GM19238 (cell line): Measurements from ENCODE around the gene PWWP2A.

ENCODE experiments used
- DNase-seq: peaks from one replicate; pipeline ENCODE4 v3.0.0; 2011; ENCODE audit warnings: low spot score; ENCODE audit not compliant: insufficient read length

The PWWP2A gene

GRCh38 chr5:160133071-160133917 lies 14.0 kb upstream of the PWWP2A start:
- DNase-seq: no peak

- DNase-seq: no peak
Observed at GRCh38 chr5:160129841-160130240, 10.6 kb upstream of the PWWP2A start.

- no peak for DNase-seq
Observed at GRCh38 chr5:160128632-160129031, 9.4 kb upstream of the PWWP2A start.

GRCh38 chr5:160119905-160120266 lies 636 bp upstream of the PWWP2A start:
- DNase-seq: no peak

- DNase-seq: peak; percentile 47
Observed at GRCh38 chr5:160118349-160119141, 705 bp downstream of the PWWP2A start.

- DNase-seq: no peak
Observed at GRCh38 chr5:160116991-160117390, 2.3 kb downstream of the PWWP2A start.

GRCh38 chr5:160108124-160108523 lies 11.1 kb downstream of the PWWP2A start:
- no peak for DNase-seq

- DNase-seq: no peak
Observed at GRCh38 chr5:160105686-160106360, 13.4 kb downstream of the PWWP2A start.

- no peak for DNase-seq
Observed at GRCh38 chr5:160097991-160098390, 21.3 kb downstream of the PWWP2A start.

GRCh38 chr5:160096178-160096577 lies 23.1 kb downstream of the PWWP2A start:
- no peak for DNase-seq

GRCh38 chr5:160092960-160093707 lies 26.1 kb downstream of the PWWP2A start:
- DNase-seq: no peak

- DNase-seq: no peak
Observed at GRCh38 chr5:160092514-160092913, 26.7 kb downstream of the PWWP2A start.

GRCh38 chr5:160090059-160090458 lies 29.2 kb downstream of the PWWP2A start:
- DNase-seq: no peak

- DNase-seq: no peak
Observed at GRCh38 chr5:160089531-160089930, 29.7 kb downstream of the PWWP2A start.

GRCh38 chr5:160088805-160089204 lies 30.4 kb downstream of the PWWP2A start:
- no peak for DNase-seq

GRCh38 chr5:160087199-160087598 lies 32.1 kb downstream of the PWWP2A start:
- no peak for DNase-seq

- DNase-seq: no peak
Observed at GRCh38 chr5:160084144-160084543, 35.1 kb downstream of the PWWP2A start.

GRCh38 chr5:160083501-160083900 lies 35.7 kb downstream of the PWWP2A start:
- no peak for DNase-seq

GRCh38 chr5:160082614-160083500 lies 36.4 kb downstream of the PWWP2A start:
- no peak for DNase-seq

GRCh38 chr5:160081495-160081894 lies 37.8 kb downstream of the PWWP2A start:
- DNase-seq: no peak
